SKM-1 (cell line): ENCODE data around the gene RPL35.

Source experiments
- DNase-seq: peaks from one replicate; lab custom pipeline; 2025; ENCODE audit not compliant: unreplicated experiment; lab: John Stamatoyannopoulos, UW

The RPL35 gene

GRCh38 chr9:124861342-124862229, at the start of gene RPL35, which contains the start of gene ARPC5L:
Gene RPL35, minus strand, starts transcription at chr9:124861957. Its CDS starts 45 bp downstream, at chr9:124861912.
Gene ARPC5L, plus strand, starts transcription at chr9:124862130. Its CDS starts 7,161 bp downstream, at chr9:124869291.
- peak; percentile 88 for DNase-seq

DNA sequence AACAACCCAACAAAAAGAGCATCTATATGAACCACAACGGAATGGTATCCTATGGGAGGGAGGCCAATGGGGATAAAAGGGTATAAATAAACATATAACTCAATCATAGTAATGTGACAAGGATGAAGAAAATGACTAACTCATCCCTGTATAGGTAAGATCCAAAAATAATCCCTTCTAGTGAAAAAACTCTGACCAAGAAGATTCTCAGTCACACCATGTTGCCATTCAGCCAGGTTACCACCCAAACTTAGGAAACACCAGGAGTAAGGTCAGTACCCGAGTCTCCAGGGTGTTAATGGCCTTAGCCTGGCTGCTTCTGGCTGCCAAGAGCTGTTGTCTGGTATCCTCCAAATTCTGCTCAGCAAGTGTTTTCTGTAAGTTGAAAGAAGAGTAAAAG, 46.3 kb upstream of the RPL35 start:
- DNase-seq, result no peak

DNA sequence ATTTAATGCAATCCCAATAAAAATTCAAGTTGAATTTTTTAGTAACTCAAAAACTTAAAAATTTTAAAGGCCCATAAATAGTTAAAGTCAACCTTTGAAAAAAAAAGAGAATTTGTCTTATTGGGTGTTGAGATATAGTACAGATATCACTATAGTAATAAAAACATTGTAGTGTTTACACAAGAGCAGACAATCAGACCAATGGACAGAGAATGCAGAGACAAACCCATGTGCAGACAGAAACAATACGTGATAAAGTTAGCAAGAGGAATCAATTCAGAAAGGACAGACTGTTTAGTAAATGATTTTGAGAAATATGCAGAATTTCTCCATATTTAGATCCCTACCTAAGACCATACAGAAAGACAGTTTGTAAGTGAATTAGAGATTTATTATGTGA, 45.2 kb upstream of the RPL35 start:
- no peak for DNase-seq

GRCh38 chr9:124899845-124900244, 38.1 kb upstream of the RPL35 start:
- DNase-seq, result no peak

DNA sequence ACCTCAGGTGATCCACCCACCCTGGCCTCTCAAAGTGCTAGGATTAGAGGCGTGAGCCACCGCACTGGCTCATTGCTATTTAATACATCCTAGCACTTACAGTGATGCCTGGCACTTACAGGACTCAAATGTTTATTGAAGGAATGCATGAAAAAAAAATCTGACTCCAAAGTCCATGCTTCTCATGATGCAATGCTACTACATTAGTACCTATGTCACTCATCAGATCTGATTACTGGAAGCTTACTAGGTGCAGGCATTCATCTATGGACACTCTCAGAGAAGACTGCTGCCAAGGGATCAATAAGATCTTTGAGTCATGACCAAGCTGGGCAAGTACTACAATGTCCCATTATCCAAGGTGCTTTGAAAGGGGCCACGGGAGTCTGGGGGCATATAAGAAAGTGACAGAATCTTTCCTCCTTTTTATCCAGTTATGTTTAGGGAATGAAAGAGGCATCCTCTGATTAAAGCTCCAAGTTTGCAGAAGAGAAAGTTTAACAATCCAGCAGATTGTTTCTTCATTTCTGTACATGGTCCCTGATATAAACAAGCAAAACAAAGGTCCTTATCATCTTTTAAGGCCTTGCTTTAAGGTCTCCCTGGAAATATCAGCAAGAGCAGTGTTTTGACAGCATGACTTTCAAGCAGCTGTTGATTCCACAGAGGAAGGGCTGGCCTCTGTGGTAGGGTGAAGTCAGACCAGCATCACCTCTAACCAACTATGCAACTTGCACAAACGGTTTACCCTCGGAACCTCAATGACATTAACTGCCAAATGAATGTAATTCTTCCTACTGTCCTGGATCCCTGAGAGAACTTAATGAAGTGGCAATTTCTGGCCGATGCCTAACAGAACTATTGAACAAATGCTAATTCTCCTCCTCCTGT, 36.1 kb upstream of the RPL35 start:
- no peak for DNase-seq

DNA sequence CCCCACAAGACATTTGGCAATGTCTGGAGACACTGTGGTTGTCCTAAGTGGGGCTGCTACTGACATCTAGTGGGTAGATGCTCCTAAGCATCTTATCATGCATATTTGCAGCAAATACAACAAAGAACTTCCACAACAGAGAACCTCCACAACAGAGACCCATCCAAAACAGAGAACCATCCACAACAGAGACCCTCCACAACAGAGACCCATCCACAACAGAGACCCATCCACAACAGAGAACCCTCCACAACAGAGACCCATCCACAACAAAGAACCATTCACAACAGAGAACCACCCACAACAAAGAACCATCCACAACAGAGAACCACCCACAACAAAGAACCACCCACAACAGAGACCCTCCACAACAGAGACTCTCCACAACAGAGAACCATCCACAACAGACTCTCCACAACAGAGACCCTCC, 33.0 kb upstream of the RPL35 start:
- DNase-seq, result no peak

DNA sequence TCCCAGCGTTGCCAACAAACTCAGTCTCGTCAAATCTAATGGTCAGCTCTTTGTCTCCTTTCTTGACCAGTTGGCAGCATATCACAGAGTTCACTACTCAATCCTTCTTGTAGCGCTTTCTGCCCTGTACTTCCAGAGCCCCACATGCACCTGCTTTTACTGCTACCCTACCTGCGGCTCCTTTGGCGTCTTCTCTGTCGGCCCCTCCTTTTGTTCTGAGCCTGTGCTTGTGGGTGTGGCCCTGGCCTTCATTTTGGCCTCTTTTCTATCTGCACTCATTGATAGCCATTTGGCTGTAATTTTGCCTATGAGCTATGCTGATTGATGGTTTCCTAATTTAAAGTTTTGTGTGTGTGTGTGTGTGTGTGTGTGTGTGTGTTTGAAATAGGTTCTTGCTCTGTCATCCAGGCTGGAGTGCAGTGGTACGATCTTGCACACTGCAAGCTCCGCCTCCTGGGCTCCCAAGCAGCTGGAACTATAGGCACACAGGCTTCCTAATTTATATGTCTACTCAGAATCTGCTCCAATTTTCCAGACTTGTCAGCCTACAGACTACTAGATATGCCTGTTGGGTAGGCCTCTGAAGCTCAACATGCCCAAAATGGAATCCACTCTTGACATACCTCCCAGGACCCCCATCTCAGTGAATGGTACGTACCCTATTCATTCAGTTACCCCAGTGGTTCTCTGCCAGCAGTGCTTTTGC, 32.4 kb upstream of the RPL35 start:
- DNase-seq, result no peak

DNA sequence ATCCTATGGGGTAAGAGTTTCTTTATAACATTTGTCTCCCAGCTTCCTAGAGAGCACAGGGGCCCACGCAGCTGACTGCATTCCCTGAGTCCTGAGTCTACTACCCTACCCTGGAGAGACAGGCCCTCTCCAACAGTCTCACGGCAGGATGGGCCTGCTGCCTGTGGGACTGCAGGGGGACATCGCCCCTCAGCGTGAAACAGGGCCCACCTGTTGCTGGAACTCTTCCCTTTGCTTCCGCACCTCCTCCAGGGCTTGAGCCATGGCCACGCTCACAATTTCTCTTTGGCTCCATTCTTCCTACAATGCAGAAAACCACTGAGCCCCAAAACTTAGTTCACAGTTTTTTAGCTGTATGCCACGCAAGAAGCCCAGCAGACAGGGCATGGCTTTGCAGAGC, 28.4 kb upstream of the RPL35 start:
- no peak for DNase-seq

GRCh38 chr9:124889006-124889405, 27.2 kb upstream of the RPL35 start:
- no peak for DNase-seq

DNA sequence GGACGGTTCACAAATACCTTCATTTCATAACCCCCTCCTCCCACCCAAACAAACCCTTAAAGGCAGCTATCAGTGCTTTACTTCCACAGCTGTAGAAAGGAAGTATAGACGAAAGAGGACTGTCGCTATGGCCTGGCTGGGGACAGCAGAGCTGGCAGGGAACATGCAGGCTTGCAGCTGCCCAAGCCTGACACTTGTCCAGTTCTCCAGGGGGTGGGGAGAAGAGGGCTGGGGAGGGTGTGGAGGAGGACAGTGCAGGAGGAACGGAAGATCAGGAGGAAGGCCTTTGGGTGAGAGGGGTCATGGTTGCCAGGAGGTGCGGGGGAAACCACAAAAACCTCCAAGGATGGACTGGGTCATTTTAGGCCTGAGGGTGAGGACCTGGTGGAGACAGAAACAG, 26.1 kb upstream of the RPL35 start:
- no peak for DNase-seq

DNA sequence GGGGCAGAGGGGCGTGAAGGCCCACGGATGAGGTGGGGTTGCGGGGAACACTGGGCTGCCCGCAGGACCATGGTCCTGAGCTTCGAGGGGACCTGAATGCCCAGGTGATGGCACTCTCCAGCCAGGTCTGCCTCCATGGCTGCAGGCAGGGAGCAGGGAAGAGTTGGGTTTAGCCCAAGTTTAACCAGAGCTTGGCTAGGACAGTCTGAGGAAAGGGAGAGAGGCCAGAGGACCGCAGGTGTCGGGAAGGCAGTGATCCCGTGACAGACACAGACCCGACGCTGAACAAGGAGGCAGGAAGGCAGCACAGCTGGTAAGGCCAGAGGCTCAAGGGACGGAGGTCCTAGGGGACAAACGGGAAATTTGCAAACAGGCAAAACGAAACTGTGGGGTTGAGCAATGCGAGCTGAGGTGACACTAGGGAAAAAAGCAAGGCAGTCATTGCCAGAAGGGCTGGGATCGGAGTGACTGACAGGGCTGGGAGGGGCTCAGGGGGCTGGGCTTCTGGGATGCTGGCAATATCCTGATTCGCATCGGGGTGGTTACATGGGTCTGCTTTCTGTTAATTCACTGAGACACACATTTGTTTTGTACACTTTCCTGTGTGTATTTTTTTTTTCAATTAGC, 25.2 kb upstream of the RPL35 start:
- DNase-seq, result no peak

- no peak for DNase-seq
Observed at GRCh38 chr9:124886461-124886860, 24.7 kb upstream of the RPL35 start.

DNA sequence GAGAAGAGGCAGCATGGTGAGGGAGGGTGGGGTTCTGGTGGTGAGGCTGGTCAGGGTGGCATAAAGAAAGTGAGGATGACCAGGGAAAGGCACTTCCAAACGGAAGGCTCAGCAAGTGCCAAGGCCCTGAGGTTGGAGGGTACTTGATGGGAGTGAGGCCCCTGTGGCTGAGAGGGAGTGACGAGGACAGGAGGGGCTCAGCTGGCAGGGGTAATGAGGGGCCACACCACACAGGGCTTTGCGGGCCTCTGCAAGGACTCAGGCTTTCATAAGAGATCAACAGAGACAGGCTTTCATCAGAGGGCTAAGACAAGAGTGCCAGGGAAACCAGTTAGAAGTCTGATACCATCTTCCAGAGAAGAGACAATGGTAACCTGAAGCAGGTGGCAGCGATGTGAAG, 23.8 kb upstream of the RPL35 start:
- no peak for DNase-seq

- no peak for DNase-seq
Observed at GRCh38 chr9:124884376-124884775, 22.6 kb upstream of the RPL35 start.

DNA sequence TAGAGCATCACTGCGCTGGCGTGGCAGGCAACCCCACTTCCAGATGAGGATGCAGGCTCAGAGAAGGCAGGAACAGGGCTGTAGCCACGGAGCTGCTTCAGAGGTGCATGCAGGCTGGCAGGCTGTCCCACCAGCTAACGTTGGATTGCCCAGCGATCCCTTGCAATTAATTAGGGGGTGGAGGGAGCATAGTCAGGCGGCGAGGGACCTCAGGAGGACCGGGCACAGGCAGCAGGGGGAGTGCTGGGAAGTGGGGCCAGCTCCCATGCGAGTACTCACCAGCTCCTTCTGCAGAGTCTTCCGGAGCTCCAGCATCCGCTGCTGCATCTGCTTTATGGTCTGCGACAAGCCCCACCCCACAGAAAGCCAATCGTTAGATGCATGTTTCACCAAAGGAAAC, 20.5 kb upstream of the RPL35 start:
- no peak for DNase-seq

DNA sequence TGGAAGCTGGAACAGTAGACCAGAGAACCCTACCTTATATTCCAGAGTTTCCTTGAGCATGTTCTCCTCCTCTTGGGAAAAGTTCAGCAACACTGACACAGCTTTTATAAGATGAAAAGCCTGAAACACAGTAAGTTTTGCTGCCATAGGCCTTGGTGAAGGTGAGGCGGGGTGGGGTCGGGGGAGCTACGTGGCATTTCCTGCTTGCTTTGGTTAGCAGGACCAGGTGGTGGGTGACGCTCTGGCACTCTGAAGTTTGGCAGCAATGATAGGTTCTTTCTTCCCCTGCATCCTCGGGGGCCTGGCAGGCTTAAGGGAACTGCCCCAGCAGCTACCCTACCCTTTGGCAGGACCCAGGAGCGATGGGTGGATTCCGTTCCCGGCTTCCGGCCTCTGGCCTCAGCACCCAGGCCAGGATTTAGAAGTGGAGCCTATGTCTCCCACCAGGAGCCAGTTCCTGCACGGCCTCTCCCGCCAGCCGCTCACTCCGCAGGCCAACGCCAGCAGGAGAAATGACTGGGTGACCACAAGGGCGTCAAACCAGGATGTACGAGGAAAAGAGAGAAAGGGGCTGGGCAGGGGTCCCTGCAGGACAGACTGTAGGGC, 19.5 kb upstream of the RPL35 start:
- DNase-seq, result no peak

GRCh38 chr9:124880501-124880900, 18.7 kb upstream of the RPL35 start:
- DNase-seq, result no peak

DNA sequence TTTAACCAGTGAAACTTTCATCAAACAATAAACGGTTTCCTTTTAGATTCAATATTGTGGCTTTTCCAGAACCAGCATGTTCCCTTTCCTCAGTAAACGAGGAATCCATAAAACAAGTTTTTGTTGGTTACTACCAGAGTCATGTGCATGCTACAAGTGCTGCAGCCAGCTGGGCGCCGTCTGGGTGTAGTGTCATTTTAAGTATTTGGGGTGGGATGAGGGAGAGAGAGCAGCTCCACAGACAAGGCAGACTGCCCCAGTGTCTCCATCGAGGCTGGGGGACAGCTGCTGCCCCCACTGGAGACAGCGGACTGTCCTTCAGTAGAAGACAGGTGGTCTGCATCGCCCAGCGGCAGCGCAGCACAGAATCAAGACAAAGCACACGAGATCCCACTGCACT, 17.5 kb upstream of the RPL35 start:
- DNase-seq, result no peak

GRCh38 chr9:124878518-124878917, 16.8 kb upstream of the RPL35 start:
- DNase-seq, result no peak

DNA sequence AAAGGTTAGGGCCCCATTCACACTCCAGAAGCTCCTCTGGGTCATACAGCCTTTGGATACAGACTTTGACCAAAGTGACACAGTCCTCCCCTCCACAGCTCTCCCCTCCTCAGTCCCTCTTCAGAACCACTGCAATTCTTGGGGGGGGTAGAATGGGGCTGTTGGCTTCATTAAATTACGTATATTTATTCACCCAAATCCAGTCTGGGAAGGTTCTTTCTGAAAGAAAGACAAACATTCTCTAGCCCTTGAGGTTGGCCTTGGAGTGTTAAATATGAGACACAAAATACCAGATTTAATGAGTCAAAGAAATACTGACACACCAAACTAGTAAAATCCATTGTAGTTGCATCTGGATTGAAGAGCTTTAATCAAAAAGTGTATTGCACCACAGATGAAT, 16.3 kb upstream of the RPL35 start:
- no peak for DNase-seq
